HUES48 (cell line): ENCODE data around the gene RRH.

ENCODE experiments used
- H3K27ac ChIP-seq: one replicate; pipeline ENCODE4 v1.7.0; 2013; ENCODE audit warnings: low read depth, low read length, inconsistent platforms
- H3K27me3 ChIP-seq: 2 replicates; pipeline ENCODE4 v1.6.1; 2013; ENCODE audit warnings: mild to moderate bottlenecking, low read length; ENCODE audit not compliant: control insufficient read depth, insufficient read depth
- H3K36me3 ChIP-seq: 2 replicates; pipeline ENCODE4 v1.6.1; 2013; ENCODE audit warnings: low read length; ENCODE audit not compliant: control insufficient read depth, insufficient read depth
- H3K4me1 ChIP-seq: 2 replicates; pipeline ENCODE4 v1.6.1; 2013; ENCODE audit warnings: mild to moderate bottlenecking, low read length; ENCODE audit not compliant: control insufficient read depth, insufficient read depth
- H3K4me3 ChIP-seq: 2 replicates; pipeline ENCODE4 v1.5.1; 2013; ENCODE audit warnings: mild to moderate bottlenecking, low read depth, low read length
- H3K9ac ChIP-seq: 2 replicates; pipeline ENCODE4 v1.6.1; 2013; ENCODE audit warnings: mild to moderate bottlenecking, low read depth, low read length, moderate library complexity
- H3K9me3 ChIP-seq: 2 replicates; pipeline ENCODE4 v1.6.1; 2013; ENCODE audit warnings: low read length; ENCODE audit not compliant: control insufficient read depth, insufficient read depth

RRH gene

DNA sequence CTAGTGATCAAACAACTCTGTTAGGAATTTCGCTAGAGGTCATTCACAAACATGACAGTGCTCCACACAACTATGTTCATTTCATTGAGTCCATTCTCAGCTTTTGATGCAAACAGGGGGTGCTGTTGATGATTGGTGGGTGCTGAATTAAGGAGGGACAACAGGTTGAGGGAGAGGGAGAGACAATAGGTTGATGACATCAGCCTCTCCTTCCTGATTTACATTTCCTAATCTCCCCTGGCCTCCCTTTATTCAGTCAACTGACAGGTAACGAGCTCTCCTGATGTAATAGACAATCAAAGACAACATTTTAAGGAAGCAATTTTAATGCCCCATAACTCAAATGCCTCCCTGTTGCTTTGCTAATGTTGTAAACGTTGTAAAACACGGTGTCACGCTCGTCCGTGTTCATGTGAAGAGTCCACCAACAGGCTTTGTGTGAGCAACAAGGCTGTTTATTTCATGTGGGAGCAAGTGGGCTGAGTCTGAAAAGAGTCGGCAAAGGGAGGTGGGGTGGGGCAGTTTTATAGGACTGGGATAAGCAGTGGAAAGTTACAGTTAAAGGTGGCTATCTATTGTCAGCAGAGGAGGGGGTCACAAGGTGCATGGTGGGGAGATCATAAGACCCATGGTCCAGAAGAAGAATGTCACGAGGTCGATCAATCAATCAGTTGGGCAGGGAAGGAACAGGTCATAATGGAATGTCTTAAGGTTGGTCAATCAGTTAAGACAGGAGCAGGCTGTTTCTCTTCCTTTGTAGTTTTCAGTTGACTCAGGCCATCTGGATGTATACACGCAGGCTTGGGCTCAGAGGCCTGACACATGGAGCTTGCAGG lies 17.0 kb upstream of the RRH start:
- peak overlapping the region; percentile 15; the same call in 1 of the 2 replicates for H3K4me3 ChIP-seq

DNA sequence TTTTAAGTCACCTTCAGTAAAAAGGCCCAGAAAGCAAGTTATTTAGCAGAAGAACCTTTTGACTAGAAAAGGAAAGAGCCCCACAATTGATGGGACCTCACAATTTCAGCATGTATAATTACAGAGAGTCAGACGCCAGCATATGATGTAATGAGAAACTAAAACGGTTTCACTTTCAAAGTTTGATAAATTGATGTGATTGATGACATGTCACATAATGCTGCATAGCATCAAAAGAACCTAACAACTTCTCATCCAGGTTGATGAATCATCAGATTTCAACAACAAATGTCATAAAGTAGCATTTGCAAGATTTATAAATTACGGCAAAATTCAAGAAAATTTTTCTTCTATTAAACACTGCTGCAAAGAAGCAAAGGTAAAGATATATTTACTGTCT lies 16.1 kb upstream of the RRH start:
- Histone ChIP-seq H3K9me3 (no peaks in the 10 kb centered on the region), H3K36me3 (no peaks in the 10 kb centered on the region), H3K27me3 (no peaks in the 10 kb centered on the region), H3K9ac (no peak overlapping the region), H3K4me3 (no peak overlapping the region), H3K4me1 (peaks cover 18% of the 10 kb centered on the region), H3K27ac (no peak overlapping the region)

More for the DNA sequence above, 17.0 kb upstream of the RRH start:
- Histone ChIP-seq H3K4me1 (peaks cover 15% of the 10 kb centered on the region), H3K9me3 (no peaks in the 10 kb centered on the region), H3K36me3 (no peaks in the 10 kb centered on the region), H3K9ac (no peak overlapping the region), H3K27me3 (no peaks in the 10 kb centered on the region), H3K27ac (peak overlapping the region; percentile 63)

DNA sequence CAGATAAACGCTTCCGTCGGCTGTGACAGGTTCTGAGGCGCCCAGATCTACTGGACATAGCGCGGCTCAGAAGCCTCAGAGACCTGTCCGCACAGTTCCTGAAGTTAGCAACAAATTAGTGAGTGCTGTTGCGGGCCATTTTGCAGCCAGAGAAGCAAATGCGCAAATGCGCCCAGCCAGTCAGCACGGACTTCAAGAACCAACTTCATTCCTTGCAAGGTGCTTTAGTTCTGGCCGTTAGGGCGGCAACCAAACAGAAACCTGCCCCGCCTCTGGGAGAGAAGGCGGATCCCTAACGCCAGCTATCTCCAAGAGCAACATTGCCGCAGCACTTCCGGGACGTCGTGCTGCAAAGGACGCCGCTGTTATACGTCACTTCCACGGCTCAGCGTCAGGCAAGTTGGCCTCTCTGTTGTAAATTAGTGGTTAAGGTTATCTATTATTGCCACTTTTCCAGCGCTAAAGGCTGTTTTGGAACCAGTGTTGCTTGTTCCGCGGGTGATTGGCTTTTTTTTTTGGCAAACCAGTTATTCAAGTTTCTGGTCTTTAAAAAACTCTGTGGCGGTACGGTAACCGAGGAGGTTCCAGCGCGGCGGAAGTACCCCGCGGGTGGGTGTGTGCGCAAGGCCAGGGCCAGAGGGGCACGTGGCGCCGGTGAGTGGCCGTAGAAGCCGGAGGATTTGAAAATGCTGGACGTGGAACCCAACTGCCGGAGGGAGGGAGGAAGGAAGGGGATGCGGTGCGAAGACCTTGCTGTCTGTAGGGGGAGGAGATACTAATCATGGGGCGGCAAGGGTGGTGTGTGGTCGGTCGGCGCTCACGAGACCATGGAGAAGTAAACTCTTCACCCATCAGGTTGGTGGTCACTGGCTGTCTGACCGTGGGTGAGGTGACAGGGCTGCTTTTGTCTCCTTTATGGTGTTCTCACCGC lies 12.4 kb upstream of the RRH start, which contains the start of gene GAR1:
Gene GAR1, plus strand, starts transcription at position 612 of the 931 bp plus-strand sequence. CDS start 403 bp downstream, outside the sequence.
- Histone ChIP-seq H3K27me3 (no peaks in the 10 kb centered on the region), H3K4me3 (peak within 1 kb of the TSS; percentile 98), H3K9me3 (no peaks in the 10 kb centered on the region), H3K27ac (peak within 1 kb of the TSS; percentile 96), H3K4me1 (peaks cover 16% of the 10 kb centered on the region), H3K36me3 (peaks cover 32% of the 10 kb centered on the region), H3K9ac (peak within 1 kb of the TSS; percentile 94)

DNA sequence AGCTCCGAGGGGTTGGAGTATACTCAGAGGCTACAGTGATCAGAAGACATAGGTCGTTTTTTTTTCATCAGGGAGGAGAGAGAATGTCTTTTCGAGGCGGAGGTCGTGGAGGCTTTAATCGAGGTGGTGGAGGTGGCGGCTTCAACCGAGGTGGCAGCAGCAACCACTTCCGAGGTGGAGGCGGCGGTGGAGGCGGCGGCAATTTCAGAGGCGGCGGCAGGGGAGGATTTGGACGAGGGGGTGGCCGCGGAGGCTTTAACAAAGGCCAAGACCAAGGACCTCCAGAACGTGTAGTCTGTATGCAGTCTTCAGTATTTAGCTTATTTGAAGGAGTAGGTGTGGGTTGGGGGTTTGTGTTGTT lies 11.7 kb upstream of the RRH start:
- peaks cover 39% of the 10 kb centered on the region for H3K36me3 ChIP-seq
- no peaks in the 10 kb centered on the region for H3K27me3 ChIP-seq
- peaks cover 10% of the 10 kb centered on the region for H3K4me1 ChIP-seq
- peak overlapping the region; percentile 98 for H3K4me3 ChIP-seq
- H3K9ac ChIP-seq = peak overlapping the region; percentile 94
- peak overlapping the region; percentile 96 for H3K27ac ChIP-seq
- no peaks in the 10 kb centered on the region for H3K9me3 ChIP-seq

DNA sequence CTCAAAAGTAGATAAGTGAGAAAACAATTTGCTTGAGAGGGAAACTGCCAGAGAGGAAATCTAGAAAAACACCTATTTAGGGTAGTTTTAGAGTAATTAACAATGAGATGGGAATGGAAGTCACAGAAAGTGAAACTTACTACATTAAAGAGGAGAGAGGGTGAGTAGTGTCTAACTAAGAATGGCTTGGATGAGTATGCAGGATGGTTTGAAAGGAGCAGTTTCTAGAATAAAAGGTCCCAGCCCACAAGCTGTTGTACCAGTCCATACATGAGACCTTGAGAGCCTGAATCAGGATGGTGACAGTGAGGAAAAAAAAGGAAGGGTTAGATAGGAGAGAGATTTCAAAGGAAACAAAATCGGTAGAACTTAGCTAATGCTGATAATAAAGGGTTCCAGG lies 10.9 kb upstream of the RRH start:
- peaks cover 47% of the 10 kb centered on the region for H3K36me3 ChIP-seq
- no peak overlapping the region for H3K9ac ChIP-seq
- peaks cover 7% of the 10 kb centered on the region; the same call in 1 of the 2 replicates for H3K4me1 ChIP-seq
- no peaks in the 10 kb centered on the region for H3K9me3 ChIP-seq
- peak overlapping the region; percentile 98 for H3K4me3 ChIP-seq
- no peak overlapping the region for H3K27ac ChIP-seq
- H3K27me3 ChIP-seq = no peaks in the 10 kb centered on the region

DNA sequence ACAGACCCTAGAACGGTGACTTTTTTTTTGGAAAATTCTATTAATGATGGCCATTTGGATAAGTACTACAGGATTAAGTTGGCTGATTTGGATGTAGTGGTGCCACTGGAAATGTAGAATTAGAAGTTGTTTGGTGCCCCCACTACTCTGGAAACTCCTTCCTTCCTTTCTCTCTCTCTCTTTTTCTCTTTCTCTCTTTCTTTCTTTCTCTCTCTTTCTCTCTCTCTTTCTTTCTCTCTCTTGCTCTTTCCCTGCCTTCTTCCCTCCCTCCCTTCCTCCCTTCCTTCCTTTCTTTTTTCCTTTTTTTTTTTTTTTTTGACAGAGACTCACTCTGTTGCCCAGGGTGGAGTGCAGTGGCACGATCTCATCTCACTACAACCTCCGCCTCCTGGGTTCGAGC lies 9.5 kb upstream of the RRH start:
- Histone ChIP-seq H3K27ac (no peak overlapping the region), H3K27me3 (no peaks in the 10 kb centered on the region), H3K9ac (no peak overlapping the region), H3K4me3 (no peak overlapping the region), H3K4me1 (peaks cover 7% of the 10 kb centered on the region; the same call in 1 of the 2 replicates), H3K9me3 (no peaks in the 10 kb centered on the region), H3K36me3 (peaks cover 61% of the 10 kb centered on the region)

DNA sequence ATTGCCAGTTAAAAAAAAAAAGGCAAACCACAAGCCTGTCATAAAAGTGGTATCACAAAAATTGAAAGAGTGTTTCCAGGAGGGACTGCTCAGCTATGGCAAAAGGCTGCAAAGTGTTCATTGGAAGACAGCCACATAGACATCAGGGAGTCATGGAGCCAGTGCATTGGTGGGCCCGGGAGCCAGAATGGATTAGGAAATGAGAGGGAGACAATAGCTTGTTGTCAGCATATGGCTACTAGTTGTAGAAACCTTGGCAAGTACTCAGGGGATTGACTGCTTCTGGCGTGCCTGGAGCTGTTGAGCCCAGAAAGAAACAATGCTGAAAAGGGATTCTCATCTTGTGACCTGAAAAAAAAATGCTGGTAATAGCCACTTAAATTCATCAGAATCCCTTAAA lies 7.2 kb upstream of the RRH start:
- H3K9ac ChIP-seq = no peak overlapping the region
- peaks cover 7% of the 10 kb centered on the region; the same call in 1 of the 2 replicates for H3K4me1 ChIP-seq
- H3K27me3 ChIP-seq = no peaks in the 10 kb centered on the region
- H3K36me3 ChIP-seq = peaks cover 84% of the 10 kb centered on the region
- H3K4me3 ChIP-seq = no peak overlapping the region
- no peaks in the 10 kb centered on the region for H3K9me3 ChIP-seq
- no peak overlapping the region for H3K27ac ChIP-seq

DNA sequence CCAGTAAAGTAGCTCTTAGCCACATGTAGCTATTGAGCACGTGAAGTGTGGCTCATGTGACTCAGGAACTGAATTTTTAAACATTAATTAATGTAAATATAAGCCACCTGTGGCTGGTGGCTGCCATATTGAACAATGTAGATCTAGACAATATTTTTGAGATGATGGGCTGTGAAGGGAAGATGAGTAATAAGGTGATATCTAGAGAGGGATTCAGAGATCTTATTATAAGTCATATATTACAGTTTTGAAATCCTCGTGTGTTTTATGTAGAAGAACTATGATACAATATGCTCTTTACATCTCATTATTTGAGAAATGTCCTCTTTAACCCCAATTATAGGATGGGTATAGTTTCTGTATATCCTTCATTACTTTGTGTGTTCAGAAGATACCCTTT lies 6.6 kb upstream of the RRH start:
- H3K36me3 ChIP-seq = peaks cover 85% of the 10 kb centered on the region
- no peak overlapping the region for H3K27ac ChIP-seq
- no peaks in the 10 kb centered on the region for H3K9me3 ChIP-seq
- peaks cover 7% of the 10 kb centered on the region; the same call in 1 of the 2 replicates for H3K4me1 ChIP-seq
- H3K9ac ChIP-seq = no peak overlapping the region
- H3K4me3 ChIP-seq = no peak overlapping the region
- H3K27me3 ChIP-seq = no peaks in the 10 kb centered on the region

DNA sequence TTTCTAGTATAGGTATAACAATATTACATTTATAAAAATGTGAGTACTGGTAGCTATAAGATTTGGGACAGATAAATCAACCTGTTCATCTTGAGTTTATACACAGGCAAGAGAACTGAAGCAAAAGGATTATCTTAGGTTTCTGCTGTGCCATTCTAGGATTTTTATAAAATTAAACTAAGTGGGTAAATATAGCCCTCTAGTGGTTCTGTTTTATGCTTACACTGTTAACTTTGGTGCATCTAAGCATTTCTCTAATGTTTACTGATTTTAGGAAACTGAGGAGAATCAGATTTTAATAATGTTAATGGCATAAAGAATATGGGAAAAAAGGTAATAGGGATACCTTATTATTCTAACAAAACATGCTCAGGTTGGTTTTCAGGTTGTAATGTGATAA lies 1.1 kb upstream of the RRH start:
- Histone ChIP-seq H3K27me3 (no peaks in the 10 kb centered on the region), H3K9me3 (no peaks in the 10 kb centered on the region), H3K36me3 (peaks cover 47% of the 10 kb centered on the region), H3K4me3 (no peak overlapping the region), H3K9ac (no peak overlapping the region), H3K4me1 (no peaks in the 10 kb centered on the region), H3K27ac (no peak overlapping the region)

DNA sequence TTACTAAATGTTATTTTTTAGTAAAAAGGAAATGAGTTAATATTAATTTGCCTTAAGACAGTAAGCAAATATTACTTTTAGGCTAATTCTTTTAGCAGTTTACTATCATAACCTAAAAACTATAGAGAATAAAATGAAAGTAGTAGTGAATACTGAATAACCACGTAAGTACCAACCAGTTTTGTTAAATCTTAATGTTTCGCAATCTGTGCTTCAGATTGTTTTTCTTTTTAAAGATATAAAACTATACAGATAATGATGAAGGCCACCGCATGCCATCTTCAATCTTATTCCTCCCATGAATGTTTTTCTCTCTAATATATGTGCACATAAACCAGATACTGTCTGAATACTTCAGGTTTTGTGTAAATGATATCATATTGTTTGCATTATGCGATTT lies 6.0 kb downstream of the RRH start:
- Histone ChIP-seq H3K36me3 (no peaks in the 10 kb centered on the region), H3K4me3 (no peak overlapping the region), H3K9me3 (no peaks in the 10 kb centered on the region), H3K27ac (no peak overlapping the region), H3K4me1 (no peaks in the 10 kb centered on the region), H3K27me3 (no peaks in the 10 kb centered on the region), H3K9ac (no peak overlapping the region)

DNA sequence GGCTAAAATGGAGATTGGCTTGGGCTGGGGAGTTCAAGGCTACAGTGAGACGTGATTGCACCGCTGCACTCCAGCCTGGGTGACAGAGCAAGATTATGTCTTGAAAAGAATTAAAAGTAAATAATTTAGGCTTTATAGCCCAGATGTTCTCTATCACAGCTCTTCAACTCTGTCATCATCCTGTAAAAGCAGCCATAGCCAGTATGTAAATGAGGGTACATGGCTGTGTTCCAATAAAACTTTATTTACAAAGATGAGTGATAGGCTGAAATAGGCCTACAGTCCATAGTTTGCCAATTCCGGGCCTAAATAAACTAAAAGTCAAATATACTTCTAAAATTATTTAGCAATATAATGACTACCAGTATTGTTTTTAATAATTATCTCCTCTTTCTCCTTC lies 9.2 kb downstream of the RRH start:
- Histone ChIP-seq H3K9ac (no peak overlapping the region), H3K36me3 (no peaks in the 10 kb centered on the region), H3K9me3 (no peaks in the 10 kb centered on the region), H3K4me1 (no peaks in the 10 kb centered on the region), H3K27me3 (no peaks in the 10 kb centered on the region), H3K4me3 (no peak overlapping the region), H3K27ac (no peak overlapping the region)
